Measurements from ENCODE around the gene ZNF507. TPM values are rescaled to one million over a fixed set of nuclear protein-coding genes. Genes with fewer than 3 reads are reported as not detected.

The ZNF507 gene
- total RNA-seq, 1 donor from 2014 or later, result 42.3 TPM

- no peak for DNase-seq (ENCODE audit: low spot score, unreplicated experiment)
- H3K27me3 Mint-ChIP-seq, result no peaks in the 10 kb centered on the region
- H3K36me3 Mint-ChIP-seq (ENCODE audit: insufficient read depth), result peaks cover 28% of the 10 kb centered on the region
- TF ChIP-seq CTCF (IDR thresholded peaks at IDR 0.05; ENCODE audit: unreplicated experiment), result no peak
- peak overlapping the region; percentile 13 for H3K4me3 Mint-ChIP-seq (ENCODE audit: low read depth)
- peaks cover 47% of the 10 kb centered on the region for H3K4me1 Mint-ChIP-seq (ENCODE audit: low read depth)
- H3K27ac Mint-ChIP-seq, result peak overlapping the region; percentile 92
- no peaks in the 10 kb centered on the region for H3K9me3 Mint-ChIP-seq (ENCODE audit: low read depth)
Measured at GRCh38 chr19:32349724-32350470, 4.5 kb downstream of the ZNF507 start.

GRCh38 chr19:32350471-32350865, 5.1 kb downstream of the ZNF507 start:
- H3K4me1 Mint-ChIP-seq (ENCODE audit: low read depth), result peaks cover 47% of the 10 kb centered on the region
- DNase-seq (ENCODE audit: low spot score, unreplicated experiment), result no peak
- peak overlapping the region; percentile 92 for H3K27ac Mint-ChIP-seq
- no peaks in the 10 kb centered on the region for H3K9me3 Mint-ChIP-seq (ENCODE audit: low read depth)
- peak overlapping the region; percentile 13 for H3K4me3 Mint-ChIP-seq (ENCODE audit: low read depth)
- H3K36me3 Mint-ChIP-seq (ENCODE audit: insufficient read depth), result peaks cover 34% of the 10 kb centered on the region
- H3K27me3 Mint-ChIP-seq, result no peaks in the 10 kb centered on the region
- TF ChIP-seq CTCF (IDR thresholded peaks at IDR 0.05; ENCODE audit: unreplicated experiment), result no peak

- TF ChIP-seq CTCF (IDR thresholded peaks at IDR 0.05; ENCODE audit: unreplicated experiment), result no peak
- DNase-seq (ENCODE audit: low spot score, unreplicated experiment), result no peak
- peak overlapping the region; percentile 92 for H3K27ac Mint-ChIP-seq
- H3K36me3 Mint-ChIP-seq (ENCODE audit: insufficient read depth), result peaks cover 35% of the 10 kb centered on the region
- no peaks in the 10 kb centered on the region for H3K27me3 Mint-ChIP-seq
- peaks cover 49% of the 10 kb centered on the region for H3K4me1 Mint-ChIP-seq (ENCODE audit: low read depth)
- no peaks in the 10 kb centered on the region for H3K9me3 Mint-ChIP-seq (ENCODE audit: low read depth)
- peak overlapping the region; percentile 35 for H3K4me3 Mint-ChIP-seq (ENCODE audit: low read depth)
Measured at GRCh38 chr19:32350987-32351348, 5.6 kb downstream of the ZNF507 start.

GRCh38 chr19:32352241-32352630, 6.8 kb downstream of the ZNF507 start:
- Mint-ChIP-seq H3K36me3 (ENCODE audit: insufficient read depth) (peaks cover 42% of the 10 kb centered on the region), H3K27me3 (no peaks in the 10 kb centered on the region), H3K4me1 (ENCODE audit: low read depth) (peaks cover 48% of the 10 kb centered on the region), H3K9me3 (ENCODE audit: low read depth) (no peaks in the 10 kb centered on the region), H3K4me3 (ENCODE audit: low read depth) (no peak overlapping the region), H3K27ac (peak overlapping the region; percentile 51)
- TF ChIP-seq CTCF (IDR thresholded peaks at IDR 0.05; ENCODE audit: unreplicated experiment), result no peak
- no peak for DNase-seq (ENCODE audit: low spot score, unreplicated experiment)

GRCh38 chr19:32354345-32354744, 8.9 kb downstream of the ZNF507 start:
- Mint-ChIP-seq H3K27me3 (no peaks in the 10 kb centered on the region), H3K4me3 (ENCODE audit: low read depth) (no peak overlapping the region), H3K27ac (no peak overlapping the region), H3K36me3 (ENCODE audit: insufficient read depth) (peaks cover 45% of the 10 kb centered on the region), H3K4me1 (ENCODE audit: low read depth) (peaks cover 37% of the 10 kb centered on the region), H3K9me3 (ENCODE audit: low read depth) (no peaks in the 10 kb centered on the region)
- no peak for TF ChIP-seq CTCF (IDR thresholded peaks at IDR 0.05; ENCODE audit: unreplicated experiment)
- DNase-seq (ENCODE audit: low spot score, unreplicated experiment), result no peak
